Activated CD8-positive, alpha-beta T cell treated with anti-CD3 and anti-CD28 coated beads, Interleukin-2, amount 10 ng/mL, durations not matched to agents 7 days and 5 days (primary cell): ENCODE data around the gene DHRS3. TPM values are rescaled to one million over a fixed set of nuclear protein-coding genes. Genes with fewer than 3 reads are reported as not detected.
A peak's percentile ranks its signal among the peaks of the same experiment; 100 is the strongest.

Source experiments
- ATAC-seq: fragments of 150-1000 bp; cut with Tn5 transposase; one replicate; pipeline ENCODE4 v1.10.0; 2021; ENCODE audit warnings: moderate library complexity
- CTCF ChIA-PET: fragments of 350-600 bp; sonication (Branson Sonifier 250); formaldehyde crosslinking; loops from one replicate; lab custom pipeline; 2021; ENCODE audit warnings: antibody characterized with exemption; lab: Charles Lee
- POLR2A ChIA-PET: fragments of 350-600 bp; sonication (Branson Sonifier 250); formaldehyde crosslinking; loops from one replicate; lab custom pipeline; 2021; ENCODE audit warnings: antibody characterized with exemption; lab: Charles Lee
- DNase-seq: peaks from one replicate; pipeline ENCODE4 v3.0.0-alpha.2; 2020
- H3K27ac Mint-ChIP-seq: one replicate; pipeline ENCODE4 v1.8.0; 2021; ENCODE audit warnings: mild to moderate bottlenecking, mixed read lengths
- H3K27me3 Mint-ChIP-seq: one replicate; pipeline ENCODE4 v1.8.0; 2021; ENCODE audit warnings: low read depth, mixed read lengths
- H3K36me3 Mint-ChIP-seq: one replicate; pipeline ENCODE4 v1.8.0; 2021; ENCODE audit warnings: low read depth, mixed read lengths
- H3K4me1 Mint-ChIP-seq: one replicate; pipeline ENCODE4 v1.8.0; 2021; ENCODE audit warnings: low read depth, mixed read lengths
- H3K4me3 Mint-ChIP-seq: one replicate; pipeline ENCODE4 v1.8.0; 2021; ENCODE audit warnings: mild to moderate bottlenecking, mixed read lengths
- H3K9me3 Mint-ChIP-seq: one replicate; pipeline ENCODE4 v1.8.0; 2022; ENCODE audit warnings: mixed read lengths; ENCODE audit not compliant: insufficient read depth
- total RNA-seq, 2 experiments: library from RNA; stranded (reverse); gene quantifications; one replicate each; pipeline ENCODE4 v1.2.3, GENCODE V29; 2021

Gene DHRS3
- total RNA-seq, 2 experiments from 2014 or later = 86.8 to 89.5 TPM

DNA sequence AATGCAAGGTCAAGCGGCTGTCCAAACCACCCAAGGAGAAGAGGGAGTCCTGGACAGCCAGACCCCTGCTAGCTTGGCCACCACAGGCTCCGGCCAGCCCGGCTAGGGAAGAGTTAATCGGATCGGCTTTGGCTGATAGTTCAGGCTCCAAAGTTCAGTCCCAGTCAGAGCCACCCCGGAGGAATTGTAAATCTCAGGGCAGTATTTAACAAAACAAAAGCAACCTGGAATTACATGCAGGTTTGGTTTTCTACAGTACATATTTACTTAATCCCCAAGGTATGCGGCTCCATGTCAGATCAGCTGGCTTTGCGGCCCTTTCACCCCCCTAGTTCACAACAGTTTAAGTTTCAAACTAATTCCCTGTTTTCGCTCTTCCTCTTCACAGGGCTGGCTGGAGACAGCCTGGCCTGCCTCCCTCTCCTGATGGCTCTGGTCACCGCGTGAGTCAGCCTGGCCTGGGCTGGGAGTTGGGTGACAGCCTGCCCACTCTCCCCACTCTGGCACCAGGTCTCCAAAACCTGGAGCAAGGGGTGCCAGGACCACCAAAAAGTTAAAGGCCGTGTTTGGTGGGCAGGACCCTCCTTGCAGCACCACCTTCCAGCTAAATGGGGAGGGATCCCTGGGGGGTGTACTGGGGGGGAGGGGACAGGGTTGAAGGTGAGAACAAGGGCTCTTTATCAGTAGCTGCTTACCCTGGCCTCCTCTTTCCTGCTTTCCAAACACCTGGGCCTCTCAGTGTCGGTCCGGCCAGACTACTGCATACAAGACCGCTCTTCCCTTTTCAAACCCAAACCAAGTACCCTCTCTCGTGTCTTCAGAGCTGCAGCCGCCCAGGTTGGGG, 1.9 kb downstream of the DHRS3 start:
- no peaks in the 10 kb centered on the region for H3K9me3 Mint-ChIP-seq
- H3K27me3 Mint-ChIP-seq = no peaks in the 10 kb centered on the region
- DNase-seq (no peak), ATAC-seq (no peak)
- H3K4me3 Mint-ChIP-seq = peak overlapping the region; percentile 99
- POLR2A ChIA-PET = interaction anchor here (0.9 to 4.8 kb wide), 10 partner anchors 12 to 708 kb away, joined by 3 to 55 read pairs (median 4); no protein-coding TSS in a partner anchor
- H3K36me3 Mint-ChIP-seq = peaks cover 59% of the 10 kb centered on the region
- H3K27ac Mint-ChIP-seq = peak overlapping the region; percentile 92
- CTCF ChIA-PET = interaction anchor here (0.8 to 7.6 kb wide), 13 partner anchors 9 to 492 kb away, joined by 3 to 103 read pairs (median 3); no protein-coding TSS in a partner anchor
- H3K4me1 Mint-ChIP-seq = peaks cover 66% of the 10 kb centered on the region

DNA sequence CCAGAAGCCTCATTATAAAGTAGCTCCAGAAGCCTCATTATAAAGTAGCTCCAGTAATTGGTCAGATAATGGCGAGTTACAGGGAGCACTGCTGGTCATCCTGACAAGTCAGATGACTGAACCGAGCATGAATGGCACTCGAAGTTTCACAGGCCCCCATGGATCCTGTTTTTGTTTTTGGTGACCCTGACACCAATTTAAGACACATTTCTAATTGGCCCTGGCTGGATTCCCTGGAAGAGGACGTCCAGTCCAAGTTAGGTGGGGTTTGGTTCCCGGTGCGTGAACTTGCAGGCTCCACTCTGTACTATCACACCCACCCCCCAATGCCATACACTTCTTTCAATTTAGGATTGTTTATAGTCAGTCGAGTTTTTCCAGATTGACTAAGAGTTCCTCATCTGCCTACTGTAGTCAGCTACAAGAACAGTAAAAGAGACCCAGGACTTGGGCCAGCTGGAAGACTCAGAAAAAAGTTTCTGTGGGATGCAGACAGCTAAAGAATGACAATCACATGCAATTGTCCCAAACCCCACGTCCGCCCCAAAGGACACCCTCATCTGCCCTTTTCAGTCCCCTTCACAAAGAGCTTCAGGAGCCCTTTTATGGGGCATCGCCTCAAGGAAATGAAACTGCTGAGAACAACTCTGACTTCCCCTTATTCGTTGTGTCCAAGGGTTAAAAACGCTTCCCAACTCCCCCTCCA, 2.7 kb downstream of the DHRS3 start:
- ChIA-PET POLR2A (interaction anchor here (1.1 to 4.8 kb wide), 8 partner anchors 12 to 707 kb away, joined by 3 to 55 read pairs (median 8); no protein-coding TSS in a partner anchor), CTCF (interaction anchor here (0.9 to 7.6 kb wide), 11 partner anchors 9 to 491 kb away, joined by 3 to 103 read pairs (median 3); no protein-coding TSS in a partner anchor)
- H3K4me3 Mint-ChIP-seq = peak overlapping the region; percentile 99
- H3K27me3 Mint-ChIP-seq = no peaks in the 10 kb centered on the region
- H3K4me1 Mint-ChIP-seq = peaks cover 66% of the 10 kb centered on the region
- H3K9me3 Mint-ChIP-seq = no peaks in the 10 kb centered on the region
- H3K27ac Mint-ChIP-seq = peak overlapping the region; percentile 92
- ATAC-seq (no peak), DNase-seq (no peak)
- peaks cover 66% of the 10 kb centered on the region for H3K36me3 Mint-ChIP-seq

DNA sequence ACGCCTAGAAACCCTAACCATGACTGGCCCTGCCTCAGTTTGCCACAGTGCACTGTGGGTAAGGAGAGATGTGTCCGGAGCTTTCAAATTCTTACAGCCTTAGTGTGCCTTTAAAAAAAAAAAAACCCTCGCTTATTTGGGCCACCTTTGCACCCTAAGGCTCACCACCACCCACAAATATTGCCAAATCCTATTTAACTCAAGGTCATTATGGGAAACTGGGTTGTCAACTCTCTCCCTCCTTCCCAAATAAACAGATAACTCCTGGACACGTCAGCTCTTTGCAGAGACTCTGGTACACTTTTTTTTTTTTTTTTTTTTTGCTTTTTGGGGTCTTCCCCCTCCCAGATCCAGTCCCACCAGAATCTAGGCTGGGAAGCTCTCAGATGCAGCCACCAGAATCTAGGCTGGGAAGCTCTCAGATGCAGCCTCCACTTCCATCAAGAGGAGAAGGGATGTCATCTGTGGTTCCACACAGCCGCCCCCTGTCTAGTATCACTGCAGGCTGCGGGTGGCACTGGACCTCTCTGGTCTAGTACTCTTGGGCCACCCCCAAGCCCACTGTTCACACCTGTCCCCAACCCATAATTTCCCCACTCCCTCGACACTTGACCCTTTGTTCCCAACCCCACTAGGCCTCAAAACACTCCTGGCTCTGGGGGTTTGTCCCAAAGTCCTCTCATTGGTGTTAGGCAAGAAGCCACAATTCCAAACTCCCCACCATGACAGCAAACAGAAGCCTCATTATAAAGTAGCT, 3.4 kb downstream of the DHRS3 start:
- Mint-ChIP-seq H3K36me3 (peaks cover 70% of the 10 kb centered on the region), H3K4me3 (peak overlapping the region; percentile 99), H3K9me3 (no peaks in the 10 kb centered on the region), H3K27me3 (no peaks in the 10 kb centered on the region), H3K27ac (peak overlapping the region; percentile 92), H3K4me1 (peaks cover 63% of the 10 kb centered on the region)
- CTCF ChIA-PET = interaction anchor here (0.9 to 7.6 kb wide), 8 partner anchors 12 to 339 kb away, joined by 3 to 103 read pairs (median 3); no protein-coding TSS in a partner anchor
- no peak for ATAC-seq
- POLR2A ChIA-PET = interaction anchor here (1.1 to 4.8 kb wide), 5 partner anchors 11 to 706 kb away, joined by 3 to 55 read pairs (median 11); no protein-coding TSS in a partner anchor
- DNase-seq = no peak

DNA sequence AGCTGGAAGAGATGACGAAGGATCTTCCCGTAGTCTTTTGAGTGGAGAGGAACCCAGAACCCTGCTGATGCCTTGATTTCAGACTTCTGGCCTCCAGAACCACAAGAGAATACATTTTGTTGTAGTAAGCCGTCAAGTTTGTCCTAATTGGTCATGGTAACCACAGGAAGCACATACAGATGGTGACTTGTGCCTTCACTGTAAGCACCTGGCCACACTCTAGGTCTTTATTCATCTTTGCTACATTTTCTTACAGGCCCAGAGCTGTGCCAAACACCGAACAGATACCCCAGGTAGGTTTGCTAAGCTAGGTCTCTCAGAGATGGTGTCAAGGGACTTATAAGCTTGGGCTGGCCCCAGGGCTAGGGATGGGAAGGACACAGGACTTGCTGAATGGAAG, 4.8 kb downstream of the DHRS3 start:
- Mint-ChIP-seq H3K4me1 (peaks cover 64% of the 10 kb centered on the region), H3K27ac (peak overlapping the region; percentile 30), H3K4me3 (no peak overlapping the region), H3K9me3 (no peaks in the 10 kb centered on the region), H3K27me3 (no peaks in the 10 kb centered on the region), H3K36me3 (peaks cover 84% of the 10 kb centered on the region)
- ChIA-PET CTCF (interaction anchor here (1.2 to 1.6 kb wide), 2 partner anchors 12 to 299 kb away, joined by 3 to 4 read pairs; no protein-coding TSS in a partner anchor), POLR2A (interaction anchor here (1.0 to 1.3 kb wide), 2 partner anchors 9 to 178 kb away, joined by 3 to 5 read pairs; no protein-coding TSS in a partner anchor)
- DNase-seq (no peak), ATAC-seq (no peak)

DNA sequence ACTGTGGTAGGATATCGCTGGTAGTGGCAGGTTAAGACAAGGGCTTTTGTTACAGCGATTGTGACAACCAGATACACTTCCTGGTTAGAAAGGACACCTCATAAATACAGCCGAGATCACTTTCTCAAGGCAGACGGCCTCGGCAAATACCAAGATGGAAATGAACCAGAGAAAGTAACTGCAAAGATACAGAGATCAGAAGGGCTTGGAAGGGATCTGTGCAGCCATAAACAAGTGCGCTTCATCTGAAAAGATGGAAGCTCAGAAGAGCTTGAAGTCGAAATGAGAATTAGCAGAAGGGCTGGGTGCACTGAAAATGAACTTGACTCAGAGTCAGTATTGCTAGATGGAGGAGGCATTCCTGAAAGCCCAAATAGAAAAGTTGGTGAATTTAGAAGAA, 7.1 kb downstream of the DHRS3 start:
- no peak overlapping the region for H3K27ac Mint-ChIP-seq

DNA sequence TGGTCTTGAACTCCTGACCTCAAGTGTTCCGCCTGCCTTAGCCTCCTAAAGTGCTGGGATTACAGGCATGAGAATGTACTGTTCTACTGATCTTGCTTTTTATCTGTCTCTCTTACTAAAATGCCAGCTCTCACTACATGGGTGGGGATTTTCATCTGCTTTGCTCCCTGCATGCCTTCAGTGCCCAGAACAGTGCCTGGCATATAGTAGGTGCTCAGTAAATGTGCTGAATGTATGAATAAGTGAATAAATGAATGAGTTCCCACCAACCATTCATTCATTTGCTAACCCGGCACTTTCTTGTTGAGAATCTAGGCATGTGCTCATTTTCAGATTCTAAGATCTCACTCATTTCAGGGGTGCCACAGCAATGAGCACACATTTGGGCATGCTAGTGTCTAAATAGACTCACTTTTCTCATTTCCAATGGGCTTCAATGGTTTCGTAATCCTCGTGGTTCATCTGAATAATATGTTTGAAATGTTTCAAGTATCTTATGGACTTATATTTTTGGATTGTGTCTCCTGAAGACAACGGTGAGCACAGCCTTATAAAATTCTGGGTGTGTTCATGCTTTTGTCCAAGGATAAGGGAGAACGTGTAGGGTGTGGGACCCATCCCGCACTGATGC, 7.6 kb downstream of the DHRS3 start:
- H3K4me1 Mint-ChIP-seq = peaks cover 73% of the 10 kb centered on the region
- H3K27ac Mint-ChIP-seq = no peak overlapping the region
- CTCF ChIA-PET = interaction anchor here (1.2 kb wide), 1 partner anchor 9 kb away, joined by 6 read pairs; no protein-coding TSS in a partner anchor

More for the DNA sequence above, 7.1 kb downstream of the DHRS3 start:
- ChIA-PET POLR2A (no interaction called here), CTCF (interaction anchor here (1.2 kb wide), 1 partner anchor 10 kb away, joined by 6 read pairs; no protein-coding TSS in a partner anchor)
- Mint-ChIP-seq H3K4me3 (no peak overlapping the region), H3K27me3 (no peaks in the 10 kb centered on the region), H3K9me3 (no peaks in the 10 kb centered on the region), H3K36me3 (peaks cover 91% of the 10 kb centered on the region), H3K4me1 (peaks cover 75% of the 10 kb centered on the region)
- DNase-seq (no peak), ATAC-seq (no peak)

DNA sequence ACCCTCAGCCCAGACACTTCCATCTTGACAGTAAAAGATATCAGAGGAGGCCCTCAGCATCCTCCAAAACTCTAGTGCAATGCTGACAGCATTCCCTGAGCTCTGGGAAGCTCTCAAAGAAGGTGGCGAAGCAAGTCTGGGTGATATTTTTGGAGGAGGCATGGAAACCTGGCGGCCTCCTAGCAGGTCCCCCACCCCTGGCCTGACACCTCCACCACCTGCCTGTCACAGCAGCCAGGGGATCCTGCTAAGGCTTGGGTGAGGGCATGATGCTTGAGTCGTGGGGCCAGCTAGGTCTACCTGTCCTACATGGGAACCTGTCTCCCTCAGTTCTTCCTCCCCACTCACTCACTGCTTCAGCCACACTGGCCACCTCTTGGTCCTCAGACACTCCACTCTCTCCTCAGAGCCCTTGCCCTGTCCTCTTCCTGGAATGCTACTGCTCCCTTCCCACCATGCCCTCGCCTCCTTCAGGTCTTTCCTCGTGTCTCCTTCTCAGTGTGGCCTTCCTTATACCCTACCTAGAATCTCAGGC, 8.5 kb downstream of the DHRS3 start:
- no peak overlapping the region for H3K4me3 Mint-ChIP-seq
- ATAC-seq = no peak

More for the DNA sequence above, 7.6 kb downstream of the DHRS3 start:
- H3K36me3 Mint-ChIP-seq = peaks cover 89% of the 10 kb centered on the region
- no peaks in the 10 kb centered on the region for H3K9me3 Mint-ChIP-seq
- DNase-seq (no peak), ATAC-seq (no peak)
- no peak overlapping the region for H3K4me3 Mint-ChIP-seq
- no peaks in the 10 kb centered on the region for H3K27me3 Mint-ChIP-seq
- POLR2A ChIA-PET = no interaction called here

DNA sequence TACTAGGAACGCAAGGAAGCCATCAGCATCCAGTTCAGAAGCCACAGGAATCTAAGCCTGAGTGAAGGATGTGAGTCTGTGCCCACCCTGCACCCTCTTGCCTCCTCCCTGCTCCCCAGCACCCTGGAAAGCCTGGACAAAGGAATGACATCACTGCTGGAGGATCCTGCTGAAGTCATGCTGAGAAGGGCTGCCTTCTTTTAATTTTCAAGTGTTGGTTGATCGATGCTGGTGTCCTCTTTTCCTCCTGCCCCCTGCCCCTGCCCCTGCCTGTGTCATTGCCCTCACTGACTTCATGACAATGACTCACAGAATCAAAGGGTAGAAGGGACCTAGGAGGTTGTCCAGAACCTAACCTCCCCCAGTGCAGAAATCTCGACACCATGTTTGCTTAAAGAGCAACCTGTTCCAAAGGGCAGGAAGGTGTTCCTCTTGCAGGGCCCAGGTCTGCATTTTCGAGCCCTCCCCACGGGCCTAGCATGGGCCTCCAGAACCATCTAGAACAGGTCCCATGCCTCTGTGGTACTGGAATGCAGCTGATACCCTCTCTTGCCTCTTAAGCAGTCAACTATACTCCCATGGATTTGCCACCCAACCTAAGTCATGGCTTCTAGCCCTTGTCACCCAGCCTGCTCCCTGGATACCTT, 9.6 kb downstream of the DHRS3 start:
- ChIA-PET POLR2A (no interaction called here), CTCF (no interaction called here)
- Mint-ChIP-seq H3K27me3 (no peaks in the 10 kb centered on the region), H3K4me3 (no peak overlapping the region), H3K9me3 (no peaks in the 10 kb centered on the region), H3K4me1 (peaks cover 73% of the 10 kb centered on the region), H3K27ac (no peak overlapping the region), H3K36me3 (peaks cover 88% of the 10 kb centered on the region)
- ATAC-seq (no peak), DNase-seq (no peak)

More for the DNA sequence above, 8.5 kb downstream of the DHRS3 start:
- Mint-ChIP-seq H3K9me3 (no peaks in the 10 kb centered on the region), H3K27me3 (no peaks in the 10 kb centered on the region), H3K27ac (no peak overlapping the region), H3K36me3 (peaks cover 89% of the 10 kb centered on the region), H3K4me1 (peaks cover 73% of the 10 kb centered on the region)
- DNase-seq = no peak
- ChIA-PET CTCF (no interaction called here), POLR2A (no interaction called here)

DNA sequence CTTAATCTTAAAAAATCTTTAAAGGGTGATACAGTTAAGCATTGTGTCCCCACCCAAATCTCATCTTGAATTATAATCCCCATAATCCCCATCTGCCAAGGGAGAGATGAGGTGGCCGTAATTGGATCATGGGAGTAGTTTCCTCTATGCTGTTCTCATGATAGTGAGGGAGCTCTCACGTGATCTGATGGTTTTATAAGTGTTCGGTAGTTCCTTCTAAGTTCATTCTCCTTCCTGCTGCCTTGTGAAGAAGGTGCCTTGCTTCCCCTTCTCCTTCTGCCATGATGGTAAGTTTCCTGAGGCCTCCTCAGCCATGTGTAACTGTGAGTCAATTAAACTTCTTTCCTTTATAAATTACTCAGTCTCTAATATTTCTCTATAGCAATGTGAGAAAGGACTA, 10.7 kb downstream of the DHRS3 start:
- no peak for ATAC-seq
- peaks cover 79% of the 10 kb centered on the region for H3K36me3 Mint-ChIP-seq
- POLR2A ChIA-PET = interaction anchor here (0.6 to 1.0 kb wide), 2 partner anchors 10 to 22 kb away, joined by 3 to 4 read pairs; no protein-coding TSS in a partner anchor

DNA sequence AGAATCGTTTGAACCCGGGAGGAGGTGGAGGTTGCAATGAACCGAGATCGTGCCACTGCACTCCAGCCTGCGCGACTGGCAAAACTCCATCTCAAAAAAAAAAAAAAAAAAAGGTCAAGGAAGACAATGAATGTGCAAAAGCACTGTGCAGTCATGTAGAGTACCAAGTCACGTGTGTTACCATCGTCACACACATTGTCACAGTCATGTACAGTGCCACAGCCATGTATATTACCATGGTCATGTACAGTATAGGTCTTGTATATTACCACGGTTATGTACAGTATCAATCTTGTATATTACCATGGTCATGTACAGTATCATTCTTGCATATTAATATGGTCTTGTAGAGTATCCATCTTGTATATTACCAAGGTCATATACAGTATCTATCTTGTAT, 13.0 kb downstream of the DHRS3 start:
- CTCF ChIA-PET = interaction anchor here (1.3 to 4.6 kb wide), 4 partner anchors 14 to 332 kb away, joined by 3 to 103 read pairs (median 5); partner anchors contain the start of gene DHRS3
- Mint-ChIP-seq H3K4me3 (no peak overlapping the region), H3K36me3 (peaks cover 70% of the 10 kb centered on the region), H3K4me1 (peaks cover 76% of the 10 kb centered on the region), H3K27me3 (no peaks in the 10 kb centered on the region), H3K9me3 (no peaks in the 10 kb centered on the region), H3K27ac (peak overlapping the region; percentile 73)
- DNase-seq = no peak
- no peak for ATAC-seq
- POLR2A ChIA-PET = interaction anchor here (0.7 to 2.6 kb wide), 6 partner anchors 9 to 516 kb away, joined by 3 to 36 read pairs (median 3); partner anchors contain the start of gene DHRS3

More for the DNA sequence above, 10.7 kb downstream of the DHRS3 start:
- H3K9me3 Mint-ChIP-seq = no peaks in the 10 kb centered on the region
- H3K27ac Mint-ChIP-seq = peak overlapping the region; percentile 65
- CTCF ChIA-PET = interaction anchor here (1.0 to 1.2 kb wide), 2 partner anchors 8 to 52 kb away, joined by 3 to 4 read pairs; no protein-coding TSS in a partner anchor
- H3K27me3 Mint-ChIP-seq = no peaks in the 10 kb centered on the region
- H3K4me3 Mint-ChIP-seq = no peak overlapping the region
- DNase-seq = no peak
- H3K4me1 Mint-ChIP-seq = peaks cover 73% of the 10 kb centered on the region
